Activated naive CD8-positive, alpha-beta T cell treated with anti-CD3 and anti-CD28 coated beads for 36 hours (primary cell): ENCODE data around the gene PLCB4. TPM values are rescaled to one million over a fixed set of nuclear protein-coding genes. Genes with fewer than 3 reads are reported as not detected.
"Not testable (repeated sequence)": the region's sequence is repeated elsewhere in the genome, so short reads cannot be mapped to it uniquely, and the experiment has no call there.

Experiments used
- DNase-seq: peaks from one replicate; pipeline ENCODE4 v3.0.0; 2021
- H3K27ac Mint-ChIP-seq: one replicate; pipeline ENCODE4 v1.8.0; 2022; ENCODE audit warnings: mild to moderate bottlenecking, moderate library complexity, mixed read lengths
- H3K27me3 Mint-ChIP-seq: one replicate; pipeline ENCODE4 v1.8.0; 2022; ENCODE audit warnings: mild to moderate bottlenecking, mixed read lengths
- H3K36me3 Mint-ChIP-seq: one replicate; pipeline ENCODE4 v1.8.0; 2021; ENCODE audit warnings: mild to moderate bottlenecking, mixed read lengths
- H3K4me1 Mint-ChIP-seq: one replicate; pipeline ENCODE4 v1.8.0; 2021; ENCODE audit warnings: mixed read lengths
- H3K4me3 Mint-ChIP-seq: one replicate; pipeline ENCODE4 v1.8.0; 2022; ENCODE audit warnings: mild to moderate bottlenecking, moderate library complexity, mixed read lengths
- H3K9me3 Mint-ChIP-seq: one replicate; pipeline ENCODE4 v1.8.0; 2022; ENCODE audit warnings: mixed read lengths
- total RNA-seq, 2 experiments: library from RNA; stranded (reverse); gene quantifications; one replicate each; pipeline ENCODE4 v1.2.3, GENCODE V29; 2021

PLCB4 gene
- total RNA-seq, 2 experiments from 2014 or later, result not detected

GRCh38 chr20:9152139-9152538 lies 83.3 kb downstream of the PLCB4 start:
- not testable (repeated sequence) for H3K9me3 Mint-ChIP-seq, H3K27ac Mint-ChIP-seq, H3K36me3 Mint-ChIP-seq

GRCh38 chr20:9154464-9155024 lies 85.7 kb downstream of the PLCB4 start:
- H3K9me3 Mint-ChIP-seq, result peaks cover 7% of the 10 kb centered on the region
- H3K27me3 Mint-ChIP-seq, result no peaks in the 10 kb centered on the region
- no peak for DNase-seq
- no peak overlapping the region for H3K27ac Mint-ChIP-seq
- H3K4me1 Mint-ChIP-seq, result no peaks in the 10 kb centered on the region
- H3K4me3 Mint-ChIP-seq, result no peak overlapping the region
- no peaks in the 10 kb centered on the region for H3K36me3 Mint-ChIP-seq

More at GRCh38 chr20:9152139-9152538, 83.3 kb downstream of the PLCB4 start:
- DNase-seq, H3K4me1 Mint-ChIP-seq, H3K4me3 Mint-ChIP-seq, H3K27me3 Mint-ChIP-seq: not testable (repeated sequence)

- peaks cover 3% of the 10 kb centered on the region for H3K9me3 Mint-ChIP-seq
- no peaks in the 10 kb centered on the region for H3K4me1 Mint-ChIP-seq
Observed at GRCh38 chr20:9156529-9157280, 87.8 kb downstream of the PLCB4 start.

GRCh38 chr20:9160331-9160730 lies 91.4 kb downstream of the PLCB4 start:
- no peak overlapping the region for H3K4me3 Mint-ChIP-seq
- H3K9me3 Mint-ChIP-seq, result no peaks in the 10 kb centered on the region
- peaks cover 3% of the 10 kb centered on the region for H3K27me3 Mint-ChIP-seq
- no peak overlapping the region for H3K27ac Mint-ChIP-seq
- no peaks in the 10 kb centered on the region for H3K4me1 Mint-ChIP-seq
- H3K36me3 Mint-ChIP-seq, result no peaks in the 10 kb centered on the region
- DNase-seq, result no peak

More at GRCh38 chr20:9156529-9157280, 87.8 kb downstream of the PLCB4 start:
- H3K27me3 Mint-ChIP-seq, result no peaks in the 10 kb centered on the region
- H3K4me3 Mint-ChIP-seq, result no peak overlapping the region
- DNase-seq, result no peak
- no peaks in the 10 kb centered on the region for H3K36me3 Mint-ChIP-seq
- H3K27ac Mint-ChIP-seq, result no peak overlapping the region

GRCh38 chr20:9160757-9161156 lies 91.9 kb downstream of the PLCB4 start:
- peaks cover 3% of the 10 kb centered on the region for H3K27me3 Mint-ChIP-seq
- H3K36me3 Mint-ChIP-seq, result no peaks in the 10 kb centered on the region
- no peak overlapping the region for H3K4me3 Mint-ChIP-seq
- no peak overlapping the region for H3K27ac Mint-ChIP-seq
- H3K9me3 Mint-ChIP-seq, result no peaks in the 10 kb centered on the region
- no peaks in the 10 kb centered on the region for H3K4me1 Mint-ChIP-seq
- no peak for DNase-seq

- Mint-ChIP-seq H3K36me3 (no peaks in the 10 kb centered on the region), H3K4me1 (no peaks in the 10 kb centered on the region), H3K4me3 (no peak overlapping the region), H3K9me3 (no peaks in the 10 kb centered on the region), H3K27ac (no peak overlapping the region), H3K27me3 (peaks cover 3% of the 10 kb centered on the region)
- no peak for DNase-seq
Observed at GRCh38 chr20:9161311-9161710, 92.4 kb downstream of the PLCB4 start.

- peaks cover 3% of the 10 kb centered on the region for H3K27me3 Mint-ChIP-seq
- no peak overlapping the region for H3K27ac Mint-ChIP-seq
- H3K4me3 Mint-ChIP-seq, result no peak overlapping the region
- no peaks in the 10 kb centered on the region for H3K36me3 Mint-ChIP-seq
- no peaks in the 10 kb centered on the region for H3K4me1 Mint-ChIP-seq
- DNase-seq, result no peak
- H3K9me3 Mint-ChIP-seq, result no peaks in the 10 kb centered on the region
Observed at GRCh38 chr20:9163251-9163650, 94.4 kb downstream of the PLCB4 start.

GRCh38 chr20:9163995-9164394 lies 95.1 kb downstream of the PLCB4 start:
- H3K9me3 Mint-ChIP-seq, result no peaks in the 10 kb centered on the region
- H3K27me3 Mint-ChIP-seq, result peaks cover 3% of the 10 kb centered on the region

GRCh38 chr20:9165261-9165660 lies 96.4 kb downstream of the PLCB4 start:
- H3K36me3 Mint-ChIP-seq, result no peaks in the 10 kb centered on the region
- no peak overlapping the region for H3K27ac Mint-ChIP-seq
- no peak for DNase-seq
- H3K4me3 Mint-ChIP-seq, result no peak overlapping the region
- H3K4me1 Mint-ChIP-seq, result no peaks in the 10 kb centered on the region
- H3K27me3 Mint-ChIP-seq, result peaks cover 3% of the 10 kb centered on the region
- no peaks in the 10 kb centered on the region for H3K9me3 Mint-ChIP-seq

More at GRCh38 chr20:9163995-9164394, 95.1 kb downstream of the PLCB4 start:
- no peak overlapping the region for H3K27ac Mint-ChIP-seq
- no peak overlapping the region for H3K4me3 Mint-ChIP-seq
- no peaks in the 10 kb centered on the region for H3K36me3 Mint-ChIP-seq
- DNase-seq, result no peak
- H3K4me1 Mint-ChIP-seq, result no peaks in the 10 kb centered on the region

GRCh38 chr20:9166153-9166780 lies 97.4 kb downstream of the PLCB4 start:
- H3K9me3 Mint-ChIP-seq, result no peaks in the 10 kb centered on the region
- no peak overlapping the region for H3K27ac Mint-ChIP-seq
- no peak for DNase-seq
- H3K4me1 Mint-ChIP-seq, result no peaks in the 10 kb centered on the region
- no peak overlapping the region for H3K4me3 Mint-ChIP-seq
- H3K36me3 Mint-ChIP-seq, result no peaks in the 10 kb centered on the region
- peaks cover 3% of the 10 kb centered on the region for H3K27me3 Mint-ChIP-seq

GRCh38 chr20:9169409-9169808 lies 100.5 kb downstream of the PLCB4 start:
- Mint-ChIP-seq H3K36me3 (no peaks in the 10 kb centered on the region), H3K4me3 (no peak overlapping the region), H3K27ac (no peak overlapping the region), H3K4me1 (no peaks in the 10 kb centered on the region), H3K27me3 (no peaks in the 10 kb centered on the region), H3K9me3 (no peaks in the 10 kb centered on the region)
- DNase-seq, result no peak

- DNase-seq, result no peak
- Mint-ChIP-seq H3K36me3 (no peaks in the 10 kb centered on the region), H3K4me3 (no peak overlapping the region), H3K4me1 (no peaks in the 10 kb centered on the region), H3K27ac (no peak overlapping the region), H3K9me3 (no peaks in the 10 kb centered on the region), H3K27me3 (no peaks in the 10 kb centered on the region)
Observed at GRCh38 chr20:9172851-9173250, 104.0 kb downstream of the PLCB4 start.

- Mint-ChIP-seq H3K27me3 (no peaks in the 10 kb centered on the region), H3K4me3 (no peak overlapping the region)
- no peak for DNase-seq
Observed at GRCh38 chr20:9177278-9177677, 108.4 kb downstream of the PLCB4 start.

GRCh38 chr20:9179193-9179802 lies 110.4 kb downstream of the PLCB4 start:
- Mint-ChIP-seq H3K4me3 (no peak overlapping the region), H3K27ac (no peak overlapping the region), H3K4me1 (no peaks in the 10 kb centered on the region), H3K9me3 (no peaks in the 10 kb centered on the region), H3K36me3 (no peaks in the 10 kb centered on the region), H3K27me3 (no peaks in the 10 kb centered on the region)
- DNase-seq, result no peak

More at GRCh38 chr20:9177278-9177677, 108.4 kb downstream of the PLCB4 start:
- Mint-ChIP-seq H3K27ac (no peak overlapping the region), H3K4me1 (no peaks in the 10 kb centered on the region), H3K9me3 (no peaks in the 10 kb centered on the region), H3K36me3 (no peaks in the 10 kb centered on the region)

GRCh38 chr20:9179867-9180266 lies 111.0 kb downstream of the PLCB4 start:
- no peak for DNase-seq
- H3K36me3 Mint-ChIP-seq, result no peaks in the 10 kb centered on the region
- no peak overlapping the region for H3K4me3 Mint-ChIP-seq
- no peaks in the 10 kb centered on the region for H3K9me3 Mint-ChIP-seq
- H3K27ac Mint-ChIP-seq, result no peak overlapping the region
- H3K27me3 Mint-ChIP-seq, result no peaks in the 10 kb centered on the region
- no peaks in the 10 kb centered on the region for H3K4me1 Mint-ChIP-seq
